Measurements from ENCODE around the gene TSPEAR. TPM values are rescaled to one million over a fixed set of nuclear protein-coding genes. Genes with fewer than 3 reads are reported as not detected.

The TSPEAR gene
- total RNA-seq, 2 donors from 2014 or later, result not detected

DNA sequence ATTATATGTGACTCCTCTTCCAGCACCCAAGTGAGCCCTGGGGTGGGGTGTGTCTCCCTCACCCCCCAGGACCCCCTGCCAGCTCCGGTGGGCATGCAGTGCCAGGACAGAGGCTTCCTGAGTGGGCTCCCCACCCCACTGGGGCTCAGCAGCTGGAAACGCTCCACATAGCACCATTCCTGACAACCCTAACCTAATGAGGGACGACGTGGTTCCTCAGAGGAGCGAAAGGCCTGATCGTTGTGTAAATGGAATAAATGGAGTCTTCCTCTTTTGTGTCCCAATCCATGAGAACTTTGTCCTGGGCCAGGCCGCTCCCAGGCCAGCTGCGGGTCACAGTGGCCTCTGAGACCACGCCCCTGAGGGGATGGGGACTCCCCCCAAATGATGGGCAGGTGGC is 1.8 kb upstream of the TSPEAR start:
- no peak overlapping the region for H3K9ac ChIP-seq (ENCODE audit: low read depth in 2 of 2, low read length in 2 of 2)
- TF ChIP-seq CTCF (IDR thresholded peaks at IDR 0.05), result no peak
- H3K4me3 ChIP-seq, result no peak overlapping the region
- no peaks in the 10 kb centered on the region for H3K36me3 ChIP-seq
- no peaks in the 10 kb centered on the region for H3K9me3 ChIP-seq
- no peak overlapping the region for H3K27ac ChIP-seq
- H3K27me3 ChIP-seq, result peaks cover 51% of the 10 kb centered on the region
- H3K4me1 ChIP-seq, result no peaks in the 10 kb centered on the region
- no peak for DNase-seq
- intact Hi-C loops (cut with DNase I), result no loop called here

GRCh38 chr21:44712203-44713028 is 1.0 kb upstream of the TSPEAR start:
- no peaks in the 10 kb centered on the region for H3K36me3 ChIP-seq
- peaks cover 55% of the 10 kb centered on the region for H3K27me3 ChIP-seq
- no peaks in the 10 kb centered on the region for H3K4me1 ChIP-seq
- no peak for TF ChIP-seq CTCF (IDR thresholded peaks at IDR 0.05)
- no peak overlapping the region for H3K9ac ChIP-seq (ENCODE audit: low read depth in 2 of 2, low read length in 2 of 2)
- H3K9me3 ChIP-seq, result no peaks in the 10 kb centered on the region
- no peak for DNase-seq
- no peak overlapping the region for H3K27ac ChIP-seq
- intact Hi-C loops (cut with DNase I), result no loop called here
- no peak overlapping the region for H3K4me3 ChIP-seq

DNA sequence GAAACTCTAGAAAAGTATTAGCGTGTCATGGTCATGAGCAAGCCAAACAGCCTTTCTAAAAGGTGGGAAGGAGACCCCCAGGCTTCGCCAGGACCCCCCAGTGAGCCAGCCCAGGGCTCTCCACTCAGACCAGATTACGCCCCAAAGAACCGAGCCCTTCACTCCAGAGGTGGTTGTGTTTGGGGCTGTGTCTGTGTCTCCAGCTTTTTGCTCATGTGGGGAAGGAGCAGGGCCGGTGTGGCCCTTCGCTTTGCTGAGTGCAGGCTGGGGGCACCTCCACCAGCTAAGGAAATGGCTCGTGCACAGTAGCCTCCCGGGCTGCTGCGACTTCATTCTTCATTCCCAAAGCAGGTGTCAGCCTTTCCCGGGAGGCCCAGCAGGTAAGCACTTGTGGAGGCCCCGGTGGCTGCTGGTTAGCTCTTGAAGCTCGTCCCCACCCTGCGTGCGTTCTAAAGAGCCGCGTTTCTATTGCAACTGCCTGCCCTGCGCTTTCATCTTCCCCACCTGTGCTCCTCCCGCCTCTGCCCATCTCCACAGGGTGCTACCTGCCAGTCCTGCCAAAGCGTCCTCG is 531 bp downstream of the TSPEAR start:
- no peaks in the 10 kb centered on the region for H3K4me1 ChIP-seq
- no peak for TF ChIP-seq CTCF (IDR thresholded peaks at IDR 0.05)
- DNase-seq, result no peak
- no peak overlapping the region for H3K27ac ChIP-seq
- no peak overlapping the region for H3K4me3 ChIP-seq
- intact Hi-C loops (cut with DNase I), result no loop called here
- H3K36me3 ChIP-seq, result no peaks in the 10 kb centered on the region
- peaks cover 70% of the 10 kb centered on the region for H3K27me3 ChIP-seq
- no peak overlapping the region for H3K9ac ChIP-seq (ENCODE audit: low read depth in 2 of 2, low read length in 2 of 2)
- no peaks in the 10 kb centered on the region for H3K9me3 ChIP-seq

DNA sequence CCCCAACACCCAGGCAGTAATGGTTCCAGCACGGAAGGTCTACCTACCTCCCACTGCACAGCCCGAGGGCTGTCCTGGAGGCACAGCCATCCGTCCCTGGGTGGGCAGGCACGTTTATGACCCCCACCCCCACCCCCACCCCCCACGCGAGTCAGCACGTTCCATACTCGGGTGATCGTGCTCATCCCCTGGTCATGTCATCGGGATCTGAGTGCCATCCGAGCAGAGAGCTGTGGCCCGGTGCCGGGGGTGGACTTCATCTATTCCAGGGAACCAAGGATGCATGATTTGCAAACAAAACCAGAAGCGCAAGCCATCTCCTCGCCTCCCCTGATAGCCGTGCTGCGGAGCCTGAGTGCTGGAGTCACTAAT is 1.1 kb downstream of the TSPEAR start:
- TF ChIP-seq CTCF (IDR thresholded peaks at IDR 0.05), result no peak
- Histone ChIP-seq H3K9ac (ENCODE audit: low read depth in 2 of 2, low read length in 2 of 2) (no peak overlapping the region), H3K36me3 (no peaks in the 10 kb centered on the region), H3K9me3 (no peaks in the 10 kb centered on the region), H3K27me3 (peaks cover 70% of the 10 kb centered on the region), H3K4me3 (no peak overlapping the region), H3K4me1 (no peaks in the 10 kb centered on the region), H3K27ac (no peak overlapping the region)
- intact Hi-C loops (cut with DNase I), result no loop called here
- DNase-seq, result no peak

DNA sequence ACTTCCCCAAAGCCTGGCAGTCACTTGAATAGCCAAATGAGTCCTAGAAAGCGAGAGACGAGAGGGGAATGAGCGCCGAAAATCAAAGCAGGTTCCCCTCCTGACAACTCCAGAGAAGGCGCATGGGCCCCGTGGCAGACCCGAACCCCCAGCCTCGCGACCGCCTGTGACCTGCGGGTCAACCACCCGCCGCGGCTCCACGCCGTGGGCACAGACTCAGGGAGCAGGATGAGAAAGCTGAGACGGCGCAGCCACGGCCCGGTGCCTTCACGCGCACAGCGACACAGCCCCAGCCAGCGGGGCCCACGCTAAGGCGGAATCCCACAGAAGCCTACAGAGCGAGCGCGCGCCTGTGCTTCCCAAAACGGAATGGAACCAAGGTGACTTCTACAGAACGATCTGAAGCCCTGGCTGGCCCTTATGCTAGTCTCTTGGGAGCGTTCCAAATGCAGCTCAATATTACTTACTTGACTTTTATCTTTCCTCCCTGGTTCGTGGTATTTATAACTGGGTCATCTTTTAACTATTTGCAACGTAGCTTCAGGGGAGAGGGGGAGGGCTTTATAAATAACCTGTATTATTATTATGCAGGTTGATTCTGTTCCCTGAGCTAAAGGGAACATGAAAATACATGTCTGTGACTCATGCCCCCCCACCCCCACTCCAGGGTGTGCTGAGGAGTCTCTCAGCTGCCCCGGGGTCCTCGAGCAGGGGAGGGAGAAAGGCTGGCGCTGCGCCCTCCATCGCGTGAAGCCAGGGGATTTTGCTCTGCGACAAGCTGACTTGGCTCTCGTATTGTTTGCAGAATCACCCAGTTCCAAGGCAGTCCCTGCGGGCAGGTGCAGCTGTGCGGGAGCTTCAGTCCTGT is 1.7 kb downstream of the TSPEAR start:
- no peaks in the 10 kb centered on the region for H3K36me3 ChIP-seq
- TF ChIP-seq CTCF (IDR thresholded peaks at IDR 0.05), result no peak
- H3K27me3 ChIP-seq, result peaks cover 70% of the 10 kb centered on the region
- H3K9me3 ChIP-seq, result no peaks in the 10 kb centered on the region
- DNase-seq, result peak; percentile 12
- no peak overlapping the region for H3K27ac ChIP-seq
- H3K4me3 ChIP-seq, result no peak overlapping the region
- intact Hi-C loops (cut with DNase I), result no loop called here
- no peaks in the 10 kb centered on the region for H3K4me1 ChIP-seq
- no peak overlapping the region for H3K9ac ChIP-seq (ENCODE audit: low read depth in 2 of 2, low read length in 2 of 2)
